Calu3 (cell line): ENCODE data around the gene ANO4. TPM values are rescaled to one million over a fixed set of nuclear protein-coding genes. Genes with fewer than 3 reads are reported as not detected.

Experiments
- BruUV-seq: library from RNA; stranded (reverse); fragments of 400-500 nt; replicated peaks from 2 replicates; lab custom pipeline; 2021; lab: Mats Ljungman, UMichigan
- CTCF ChIA-PET: fragments of 300-600 bp; sonication (Branson Sonifier 250); formaldehyde crosslinking; loops from one replicate; lab custom pipeline; 2022; ENCODE audit warnings: antibody characterized with exemption; lab: Charles Lee
- DNase-seq: peaks from one replicate; pipeline ENCODE4 v3.0.0; 2022
- H3K27ac Mint-ChIP-seq: one replicate; pipeline ENCODE4 v1.8.0; 2022; ENCODE audit warnings: mixed read lengths; ENCODE audit not compliant: unreplicated experiment
- H3K27me3 Mint-ChIP-seq: one replicate; pipeline ENCODE4 v1.8.0; 2022; ENCODE audit warnings: mixed read lengths; ENCODE audit not compliant: unreplicated experiment
- H3K36me3 Mint-ChIP-seq: one replicate; pipeline ENCODE4 v1.8.0; 2022; ENCODE audit warnings: mild to moderate bottlenecking, moderate library complexity, mixed read lengths; ENCODE audit not compliant: insufficient read depth, unreplicated experiment
- H3K4me1 Mint-ChIP-seq: one replicate; pipeline ENCODE4 v1.8.0; 2022; ENCODE audit warnings: mild to moderate bottlenecking, low read depth, mixed read lengths; ENCODE audit not compliant: unreplicated experiment
- H3K4me3 Mint-ChIP-seq: one replicate; pipeline ENCODE4 v1.8.0; 2022; ENCODE audit warnings: mild to moderate bottlenecking, low read depth, moderate library complexity, mixed read lengths; ENCODE audit not compliant: unreplicated experiment
- H3K9me3 Mint-ChIP-seq: one replicate; pipeline ENCODE4 v1.8.0; 2022; ENCODE audit warnings: low read depth, mixed read lengths; ENCODE audit not compliant: unreplicated experiment
- CTCF ChIP-seq: fragments of 200-600 bp; IDR thresholded peaks from one replicate; pipeline ENCODE4 v1.8.0; 2022; ENCODE audit warnings: antibody characterized with exemption; ENCODE audit not compliant: unreplicated experiment
- intact Hi-C: fragments of 100-400 bp; cut with micrococcal nuclease; formaldehyde crosslinking; loops from one replicate; pipeline ENCODE4 v1.10.0; 2022; ENCODE audit not compliant: unreplicated experiment
- total RNA-seq: library from RNA; stranded (reverse); gene quantifications from 2 replicates; pipeline ENCODE4 v1.2.3, GENCODE V29; 2022

Gene ANO4
- total RNA-seq, 1 experiment from 2014 or later, result 1.9 TPM

GRCh38 chr12:101111441-101111840 lies 316.9 kb downstream of the ANO4 start:
- TF ChIP-seq CTCF, result no peak
- no peak overlapping the region for H3K27ac Mint-ChIP-seq
- CTCF ChIA-PET, result no interaction called here
- BruUV-seq, result no TSS peak
- no peak overlapping the region for H3K4me3 Mint-ChIP-seq
- intact Hi-C loops, result loop anchor here (10.0 kb wide), 1 partner anchor 187 kb away; no protein-coding TSS in a partner anchor
- H3K9me3 Mint-ChIP-seq, result peaks cover 2% of the 10 kb centered on the region
- no peaks in the 10 kb centered on the region for H3K4me1 Mint-ChIP-seq
- H3K27me3 Mint-ChIP-seq, result no peaks in the 10 kb centered on the region
- no peaks in the 10 kb centered on the region for H3K36me3 Mint-ChIP-seq
- no peak for DNase-seq

GRCh38 chr12:101115326-101115725 lies 320.8 kb downstream of the ANO4 start:
- H3K4me1 Mint-ChIP-seq, result no peaks in the 10 kb centered on the region
- no TSS peak for BruUV-seq
- no peak overlapping the region for H3K4me3 Mint-ChIP-seq
- no peaks in the 10 kb centered on the region for H3K36me3 Mint-ChIP-seq
- CTCF ChIA-PET, result no interaction called here
- intact Hi-C loops, result loop anchor here (10.0 kb wide), 1 partner anchor 191 kb away; no protein-coding TSS in a partner anchor
- DNase-seq, result no peak
- no peaks in the 10 kb centered on the region for H3K27me3 Mint-ChIP-seq
- no peak for TF ChIP-seq CTCF
- H3K27ac Mint-ChIP-seq, result no peak overlapping the region
- H3K9me3 Mint-ChIP-seq, result peaks cover under 1% of the 10 kb centered on the region

- DNase-seq, result no peak
- Mint-ChIP-seq H3K4me3 (no peak overlapping the region), H3K27ac (no peak overlapping the region), H3K27me3 (no peaks in the 10 kb centered on the region), H3K9me3 (no peaks in the 10 kb centered on the region), H3K36me3 (no peaks in the 10 kb centered on the region), H3K4me1 (no peaks in the 10 kb centered on the region)
- BruUV-seq, result no TSS peak
- intact Hi-C loops, result loop anchor here (10.0 kb wide), 1 partner anchor 192 kb away; no protein-coding TSS in a partner anchor
- CTCF ChIA-PET, result no interaction called here
- no peak for TF ChIP-seq CTCF
Observed at GRCh38 chr12:101116911-101117310, 322.3 kb downstream of the ANO4 start.

- TF ChIP-seq CTCF, result no peak
- Mint-ChIP-seq H3K4me3 (no peak overlapping the region), H3K9me3 (no peaks in the 10 kb centered on the region), H3K36me3 (no peaks in the 10 kb centered on the region), H3K4me1 (no peaks in the 10 kb centered on the region), H3K27me3 (no peaks in the 10 kb centered on the region), H3K27ac (no peak overlapping the region)
- no peak for DNase-seq
- intact Hi-C loops, result loop anchor here (10.0 kb wide), 1 partner anchor 193 kb away; no protein-coding TSS in a partner anchor
- no TSS peak for BruUV-seq
- CTCF ChIA-PET, result no interaction called here
Observed at GRCh38 chr12:101117842-101118241, 323.3 kb downstream of the ANO4 start.
